ENCODE measurements around the gene RSPH6A.

The RSPH6A gene

GRCh38 chr19:45860359-45861259 lies 45.5 kb upstream of the RSPH6A start:
- peak overlapping the region; percentile 10 for H3K4me3 ChIP-seq (ENCODE audit: insufficient read depth, low read length, poor library complexity, severe bottlenecking)
- H3K36me3 ChIP-seq (ENCODE audit: low read length), result peaks cover 3% of the 10 kb centered on the region; the same call in 1 of the 2 replicates
- peak overlapping the region; percentile 69; the same call in 1 of the 2 replicates for H3K27ac ChIP-seq (ENCODE audit: low read depth, low read length)
- peak overlapping the region; percentile 74 for H3K4me2 ChIP-seq (ENCODE audit: low read depth, low read length, poor library complexity, severe bottlenecking)
- H2AFZ ChIP-seq (ENCODE audit: low read depth, low read length, severe bottlenecking), result no peak overlapping the region
- TF ChIP-seq EZH2phosphoT487 (conservative IDR thresholded peaks at IDR 0.05; ENCODE audit: low read length) (no peak), CTCF (IDR thresholded peaks at IDR 0.05; ENCODE audit: insufficient read depth, low read length, poor library complexity, severe bottlenecking) (no peak)
- no peaks in the 10 kb centered on the region for H3K9me3 ChIP-seq (ENCODE audit: insufficient read depth, low read length)
- no peaks in the 10 kb centered on the region for H4K20me1 ChIP-seq (ENCODE audit: low read depth, low read length)
- H3F3A ChIP-seq (ENCODE audit: insufficient read depth), result peaks cover 18% of the 10 kb centered on the region
- H3K27me3 ChIP-seq (ENCODE audit: low read length), result no peaks in the 10 kb centered on the region
- no peak overlapping the region for H3K9ac ChIP-seq (ENCODE audit: low read length)
- H3K79me2 ChIP-seq (ENCODE audit: insufficient read depth, low read length), result peaks cover 59% of the 10 kb centered on the region
- no peaks in the 10 kb centered on the region for H3K9me2 ChIP-seq (replicated peaks; ENCODE audit: insufficient read depth, low read length)

- Histone ChIP-seq H3K9ac (ENCODE audit: low read length) (no peak overlapping the region), H3K27ac (ENCODE audit: low read depth, low read length) (no peak overlapping the region), H3K9me2 (replicated peaks; ENCODE audit: insufficient read depth, low read length) (no peaks in the 10 kb centered on the region), H3K36me3 (ENCODE audit: low read length) (peaks cover 3% of the 10 kb centered on the region; the same call in 1 of the 2 replicates), H3K9me3 (ENCODE audit: insufficient read depth, low read length) (no peaks in the 10 kb centered on the region), H3F3A (ENCODE audit: insufficient read depth) (0 out of 2 replicates have a peak, but pooled peaks cover 3% of the 10 kb centered on the region), H4K20me1 (ENCODE audit: low read depth, low read length) (no peaks in the 10 kb centered on the region), H3K4me2 (ENCODE audit: low read depth, low read length, poor library complexity, severe bottlenecking) (no peak overlapping the region), H3K79me2 (ENCODE audit: insufficient read depth, low read length) (peaks cover 33% of the 10 kb centered on the region), H3K27me3 (ENCODE audit: low read length) (no peaks in the 10 kb centered on the region), H2AFZ (ENCODE audit: low read depth, low read length, severe bottlenecking) (no peak overlapping the region), H3K4me3 (ENCODE audit: insufficient read depth, low read length, poor library complexity, severe bottlenecking) (no peak overlapping the region)
- TF ChIP-seq EZH2phosphoT487 (conservative IDR thresholded peaks at IDR 0.05; ENCODE audit: low read length) (no peak), CTCF (IDR thresholded peaks at IDR 0.05; ENCODE audit: insufficient read depth, low read length, poor library complexity, severe bottlenecking) (no peak)
These were observed 39.2 kb upstream of the RSPH6A start for GRCh38 chr19:45854167-45854778.

- Histone ChIP-seq H3K9me2 (replicated peaks; ENCODE audit: insufficient read depth, low read length) (no peaks in the 10 kb centered on the region), H3K4me3 (ENCODE audit: insufficient read depth, low read length, poor library complexity, severe bottlenecking) (no peak overlapping the region), H3K79me2 (ENCODE audit: insufficient read depth, low read length) (peaks cover 22% of the 10 kb centered on the region), H3K36me3 (ENCODE audit: low read length) (peaks cover 5% of the 10 kb centered on the region; the same call in 1 of the 2 replicates), H3K4me2 (ENCODE audit: low read depth, low read length, poor library complexity, severe bottlenecking) (no peak overlapping the region), H3K9me3 (ENCODE audit: insufficient read depth, low read length) (no peaks in the 10 kb centered on the region), H3K9ac (ENCODE audit: low read length) (no peak overlapping the region), H4K20me1 (ENCODE audit: low read depth, low read length) (no peaks in the 10 kb centered on the region), H3K27ac (ENCODE audit: low read depth, low read length) (no peak overlapping the region), H3F3A (ENCODE audit: insufficient read depth) (0 out of 2 replicates have a peak, but pooled peaks cover 3% of the 10 kb centered on the region), H2AFZ (ENCODE audit: low read depth, low read length, severe bottlenecking) (no peak overlapping the region), H3K27me3 (ENCODE audit: low read length) (no peaks in the 10 kb centered on the region)
- TF ChIP-seq EZH2phosphoT487 (conservative IDR thresholded peaks at IDR 0.05; ENCODE audit: low read length) (no peak), CTCF (IDR thresholded peaks at IDR 0.05; ENCODE audit: insufficient read depth, low read length, poor library complexity, severe bottlenecking) (no peak)
These were observed 37.9 kb upstream of the RSPH6A start for GRCh38 chr19:45852983-45853382.
